H1 (cell line): ENCODE results near the gene PKD1. TPM values are rescaled to one million over a fixed set of nuclear protein-coding genes. Genes with fewer than 3 reads are reported as not detected.

Experiments used
- CTCF ChIA-PET: fragments of 300-600 bp; sonication (Branson Sonifier 250); formaldehyde crosslinking; loops from one replicate; lab custom pipeline; 2021; ENCODE audit not compliant: partially characterized antibody; lab: Charles Lee
- POLR2A ChIA-PET: fragments of 300-600 bp; sonication (Branson Sonifier 250); formaldehyde crosslinking; loops from one replicate; lab custom pipeline; 2021; ENCODE audit warnings: inconsistent platforms; ENCODE audit not compliant: partially characterized antibody; lab: Charles Lee
- DNase-seq, 2 experiments: peaks; one replicate each; pipeline versions ENCODE4 v3.0.0 to v3.0.0-alpha.2; 2010 to 2022; ENCODE audit warnings: low spot score in 2 of 2, low read depth in 1 of 2, mixed read lengths in 1 of 2
- FAIRE-seq: peaks from 2 replicates; lab custom pipeline; 2011; peaks lifted over from hg19 to GRCh38; lab: Jason Lieb, UNC
- H2AFZ ChIP-seq: 2 replicates; pipeline ENCODE4 v1.8.1; 2012; ENCODE audit warnings: low read length, inconsistent platforms
- H2AK5ac ChIP-seq: 2 replicates; pipeline ENCODE4 v1.6.1; 2013; ENCODE audit warnings: low read depth, low read length
- H2BK120ac ChIP-seq: replicated peaks from 2 replicates; pipeline ENCODE3; 2013; ENCODE audit warnings: low read depth, low read length, inconsistent platforms
- H2BK12ac ChIP-seq: 2 replicates; pipeline ENCODE4 v1.6.1; 2013; ENCODE audit warnings: low read depth, low read length
- H2BK15ac ChIP-seq: 2 replicates; pipeline ENCODE4 v1.6.1; 2013; ENCODE audit warnings: low read length
- H2BK20ac ChIP-seq: 2 replicates; pipeline ENCODE4 v1.6.1; 2013; ENCODE audit warnings: low read length
- H2BK5ac ChIP-seq: 2 replicates; pipeline ENCODE4 v1.6.1; 2013; ENCODE audit warnings: low read depth, low read length
- H3K14ac ChIP-seq: 2 replicates; pipeline ENCODE4 v1.6.1; 2013; ENCODE audit warnings: inconsistent platforms; ENCODE audit not compliant: insufficient read length
- H3K18ac ChIP-seq: 2 replicates; pipeline ENCODE4 v1.6.1; 2013; ENCODE audit warnings: low read length; ENCODE audit errors: extremely low read depth
- H3K23ac ChIP-seq: 2 replicates; pipeline ENCODE4 v1.6.1; 2013; ENCODE audit warnings: inconsistent platforms; ENCODE audit not compliant: insufficient read length
- H3K23me2 ChIP-seq: 2 replicates; pipeline ENCODE4 v1.6.1; 2013; ENCODE audit warnings: low read depth, low read length
- H3K27ac ChIP-seq: 2 replicates; pipeline ENCODE4 v1.6.1; 2011; ENCODE audit warnings: low read depth, low read length, inconsistent platforms
- H3K27me3 ChIP-seq, 4 experiments: replicated peaks in 1 of 4; 1 replicate in 1 of 4; 2 replicates in 3 of 4; pipeline versions ENCODE4 v1.6.1 to v1.8.1; 2011 to 2013; ENCODE audit warnings: low read length in 3 of 4, mild to moderate bottlenecking in 3 of 4, inconsistent platforms in 2 of 4, mixed read lengths in 2 of 4, moderate library complexity in 1 of 4; ENCODE audit not compliant: control insufficient read depth in 3 of 4, insufficient read depth in 3 of 4; ENCODE audit errors: extremely low read depth in 1 of 4
- H3K36me3 ChIP-seq, 4 experiments: 2 replicates each; pipeline versions ENCODE4 v1.6.1 to v1.8.1; 2011 to 2013; ENCODE audit warnings: mild to moderate bottlenecking in 4 of 4, low read length in 3 of 4, moderate library complexity in 2 of 4, control low read depth in 1 of 4, inconsistent platforms in 1 of 4; ENCODE audit not compliant: insufficient read depth in 4 of 4, control insufficient read depth in 2 of 4
- H3K4ac ChIP-seq: replicated peaks from 2 replicates; pipeline ENCODE3; 2013; ENCODE audit warnings: low read length, low read depth, mixed read lengths, inconsistent platforms; ENCODE audit not compliant: insufficient read length
- H3K4me1 ChIP-seq, 4 experiments: replicated peaks in 1 of 4; 1 replicate in 1 of 4; 2 replicates in 3 of 4; pipeline versions ENCODE4 v1.6.1 to v1.8.1; 2011 to 2013; ENCODE audit warnings: low read length in 3 of 4, inconsistent platforms in 2 of 4, mixed read lengths in 1 of 4; ENCODE audit not compliant: insufficient read depth in 4 of 4, control insufficient read depth in 3 of 4
- H3K4me2 ChIP-seq, 2 experiments: 2 replicates each; pipeline versions ENCODE4 v1.6.1 to v1.8.1; 2011 to 2013; ENCODE audit warnings: low read depth in 2 of 2, low read length in 2 of 2, control low read depth in 1 of 2, inconsistent platforms in 1 of 2, mild to moderate bottlenecking in 1 of 2; ENCODE audit not compliant: insufficient read depth in 1 of 2
- H3K4me3 ChIP-seq, 4 experiments: fragments of 200-600, 300-600 bp in 1 of 4; sonication (generic), shearing (Covaris generic), sonication (Bioruptor Twin) in 1 of 4; 2 replicates each; pipeline versions ENCODE4 v1.5.1 to v1.8.1; 2011 to 2016; ENCODE audit warnings: low read length in 4 of 4, low read depth in 3 of 4, control low read depth in 2 of 4, inconsistent platforms in 2 of 4, mild to moderate bottlenecking in 2 of 4, mixed read lengths in 1 of 4, moderate library complexity in 1 of 4; ENCODE audit not compliant: insufficient read depth in 2 of 4; ENCODE audit errors: extremely low read depth in 1 of 4
- H3K56ac ChIP-seq: replicated peaks from 2 replicates; pipeline ENCODE3; 2013; ENCODE audit warnings: low read depth, mild to moderate bottlenecking, mixed read lengths, low read length, inconsistent platforms; ENCODE audit not compliant: insufficient read length
- H3K79me1 ChIP-seq: 2 replicates; pipeline ENCODE4 v1.6.1; 2013; ENCODE audit warnings: low read depth, low read length, control low read depth
- H3K79me2 ChIP-seq, 2 experiments: 2 replicates each; pipeline versions ENCODE4 v1.6.1 to v1.8.1; 2012 to 2013; ENCODE audit warnings: low read length in 2 of 2, mild to moderate bottlenecking in 2 of 2, inconsistent platforms in 1 of 2; ENCODE audit not compliant: insufficient read depth in 2 of 2, control insufficient read depth in 1 of 2
- H3K9ac ChIP-seq, 4 experiments: replicated peaks in 1 of 4; 1 replicate in 1 of 4; 2 replicates in 3 of 4; pipeline versions ENCODE4 v1.6.1 to v1.8.1; 2011 to 2013; ENCODE audit warnings: low read depth in 3 of 4, low read length in 3 of 4, control low read depth in 2 of 4, mild to moderate bottlenecking in 2 of 4, moderate library complexity in 2 of 4, inconsistent platforms in 1 of 4; ENCODE audit errors: extremely low read depth in 1 of 4
- H3K9me3 ChIP-seq, 2 experiments: 2 replicates each; pipeline versions ENCODE4 v1.6.1 to v1.8.1; 2012 to 2013; ENCODE audit warnings: mild to moderate bottlenecking in 2 of 2, moderate library complexity in 2 of 2, control low read depth in 1 of 2, inconsistent platforms in 1 of 2, low read depth in 1 of 2, low read length in 1 of 2, mixed read lengths in 1 of 2; ENCODE audit not compliant: insufficient read depth in 2 of 2
- H4K20me1 ChIP-seq, 2 experiments: replicated peaks in 1 of 2; 2 replicates each; pipeline versions ENCODE3 to v1.8.1; 2011 to 2013; ENCODE audit warnings: inconsistent platforms in 2 of 2, low read length in 2 of 2, mild to moderate bottlenecking in 1 of 2; ENCODE audit not compliant: insufficient read depth in 2 of 2, control insufficient read depth in 1 of 2
- H4K5ac ChIP-seq: 2 replicates; pipeline ENCODE4 v1.6.1; 2013; ENCODE audit warnings: low read length, low read depth, mixed read lengths, inconsistent platforms; ENCODE audit not compliant: insufficient read length
- H4K8ac ChIP-seq: 2 replicates; pipeline ENCODE4 v1.8.0; 2013; ENCODE audit warnings: mild to moderate bottlenecking, moderate library complexity, low read length, inconsistent platforms; ENCODE audit not compliant: insufficient read depth; ENCODE audit errors: extremely low read depth
- H4K91ac ChIP-seq: replicated peaks from 2 replicates; pipeline ENCODE3; 2013; ENCODE audit warnings: low read length, mixed read lengths, inconsistent platforms; ENCODE audit not compliant: insufficient read length
- CTCF ChIP-seq, 3 experiments: IDR thresholded peaks; 1 replicate in 2 of 3; 2 replicates in 1 of 3; pipeline versions ENCODE4 v1.5.1 to v1.6.1; 2011; ENCODE audit warnings: low read length in 3 of 3, mild to moderate bottlenecking in 3 of 3, inconsistent platforms in 2 of 3, low read depth in 1 of 3, moderate library complexity in 1 of 3; ENCODE audit not compliant: insufficient read depth in 1 of 3; ENCODE audit errors: control extremely low read depth in 1 of 3
- HDAC6 ChIP-seq: IDR thresholded peaks from one replicate; pipeline ENCODE4 v1.7.1; 2012; ENCODE audit warnings: low read depth, mild to moderate bottlenecking, inconsistent platforms, low read length, moderate library complexity
- JUN ChIP-seq: IDR thresholded peaks from 2 replicates; pipeline ENCODE4 v1.6.1; 2011; ENCODE audit warnings: low read depth, mild to moderate bottlenecking, improper control_type of control experiment, low read length
- MAFK ChIP-seq: IDR thresholded peaks from 2 replicates; pipeline ENCODE4 v1.6.1; 2012; ENCODE audit warnings: low read depth, mild to moderate bottlenecking, improper control_type of control experiment, low read length
- POU5F1 ChIP-seq: IDR thresholded peaks from 2 replicates; pipeline ENCODE4 v1.6.1; 2011; ENCODE audit warnings: low read depth, mild to moderate bottlenecking, low read length, moderate library complexity
- SP1 ChIP-seq: IDR thresholded peaks from 2 replicates; pipeline ENCODE4 v1.6.1; 2011; ENCODE audit warnings: low read depth, low read length
- WGBS, 2 experiments: shearing (Covaris generic) in 1 of 2; methylation state at CpG; one replicate each; pipeline versions ENCODE4 v1.1.6 to v1.1.7; 2013 to 2015; ENCODE audit warnings: low lambda C conversion rate in 2 of 2, mixed read lengths in 2 of 2, inconsistent platforms in 1 of 2, low coverage in 1 of 2, missing lambda C conversion rate in 1 of 2; ENCODE audit not compliant: insufficient replicate concordance in 2 of 2, insufficient coverage in 1 of 2, insufficient read length in 1 of 2; ENCODE audit errors: extremely low coverage in 1 of 2, missing lambda C conversion rate in 1 of 2; 5-methylcytosine and 5-hydroxymethylcytosine counted together
- polyA plus RNA-seq, 7 experiments: library from polyadenylated mRNA; depleted of rRNA in 3 of 7; stranded (reverse) in 5 of 7; unstranded in 2 of 7; fragments of >200 nt in 5 of 7; fragments of 200-250 nt in 2 of 7; gene quantifications; 1 replicate in 5 of 7; 2 replicates in 1 of 7; 4 replicates in 1 of 7; pipeline versions ENCODE4 v1.2.1 to v1.2.3, GENCODE V29; 2011 to 2013; ENCODE audit warnings: missing spikeins in 2 of 7, mixed read lengths in 2 of 7
- total RNA-seq: library from RNA; stranded (reverse); fragmentation: NEBNext Ultra II Directional; extraction: Animal tissue kit (Norgen Biotek cat#: 25700); gene quantifications from 2 replicates; pipeline ENCODE4 v1.2.1, GENCODE V29; 2021

The PKD1 gene
- total and polyA plus RNA-seq, 2 of the 8 experiments (the other 6 are each of a cell fraction or from before 2014, with no cell fraction given), result 40.6 to 52.7 TPM

GRCh38 chr16:2054543-2055245 is 81.0 kb downstream of the PKD1 start:
- Histone ChIP-seq H3K56ac (no peak overlapping the region), H4K8ac (no peak overlapping the region), H3K4ac (no peak overlapping the region), H3K4me2 (no peak overlapping the region), H4K91ac (no peak overlapping the region), H2BK5ac (no peak overlapping the region), H3K36me3 (peaks cover 0 to 5% (median 4%) of the 10 kb centered on the region in 4 experiments; a peak in 3 of 8 replicates), H2BK20ac (no peak overlapping the region), H3K4me1 (no peaks in the 10 kb centered on the region), H2AFZ (no peak overlapping the region), H2BK120ac (no peak overlapping the region), H4K5ac (no peak overlapping the region), H3K14ac (no peak overlapping the region), H3K27me3 (no peaks in the 10 kb centered on the region), H2BK15ac (no peak overlapping the region), H2AK5ac (no peak overlapping the region), H3K9ac (no peak overlapping the region), H3K79me2 (no peaks in the 10 kb centered on the region), H3K4me3 (no peak overlapping the region), H3K27ac (no peak overlapping the region), H3K23me2 (no peaks in the 10 kb centered on the region), H3K23ac (no peak overlapping the region), H4K20me1 (peaks cover 2 to 8% of the 10 kb centered on the region in 2 experiments), H2BK12ac (no peak overlapping the region), H3K9me3 (no peaks in the 10 kb centered on the region), H3K18ac (no peak overlapping the region)
- POLR2A ChIA-PET, result interaction anchor here (2.0 kb wide), 1 partner anchor 54 kb away, joined by 5 read pairs; no protein-coding TSS in a partner anchor
- DNase-seq (no peak), FAIRE-seq (no peak)
- CTCF ChIA-PET, result interaction anchor here (1.2 to 2.3 kb wide), 3 partner anchors 10 to 85 kb away, joined by 4 to 6 read pairs (median 5); no protein-coding TSS in a partner anchor
- WGBS, 2 experiments, result 93% methylated on average over 24 of the region's 29 CpGs; no CpG with 5 or more reads in 1 of the 2 experiments
- no peak for TF ChIP-seq SP1
- no peak for TF ChIP-seq JUN
- no peak for TF ChIP-seq MAFK
- TF ChIP-seq CTCF (IDR thresholded peaks at IDR 0.05; ENCODE audit: control extremely low read depth in 1 of 3, insufficient read depth in 1 of 3, low read depth in 1 of 3, low read length in 3 of 3), result no peak
- no peak for TF ChIP-seq HDAC6
- no peak for TF ChIP-seq POU5F1
- TF ChIP-seq, all 59 proteins: peak for 0
- 0 out of 2 replicates have a peak, but pooled peaks cover 2% of the 10 kb centered on the region for H3K79me1 ChIP-seq
